ENCODE results near the gene ABCC4.
"Not testable (repeated sequence)": the region's sequence is repeated elsewhere in the genome, so short reads cannot be mapped to it uniquely, and the experiment has no call there.

The ABCC4 gene

DNA sequence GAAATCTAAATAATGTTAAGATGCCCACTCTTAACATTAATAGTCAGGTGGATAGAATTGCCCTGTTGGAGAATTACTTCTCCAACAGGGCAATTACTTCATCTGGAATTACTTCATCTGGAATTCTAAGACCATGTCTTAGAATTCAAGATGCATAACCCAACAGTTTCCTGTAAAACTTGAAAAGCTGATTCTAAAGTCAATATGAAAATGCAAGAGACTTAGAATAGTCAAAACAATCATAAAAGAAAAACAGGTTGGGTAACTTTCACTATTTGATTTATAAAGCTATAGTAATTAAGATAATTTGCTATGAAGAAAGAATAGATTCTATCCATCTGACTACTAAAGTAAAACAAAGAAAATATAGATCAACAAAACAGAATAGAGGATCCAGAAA lies 75.2 kb downstream of the ABCC4 start:
- no peak for DNase-seq

- DNase-seq, result no peak
These were observed 77.2 kb downstream of the ABCC4 start for GRCh38 chr13:95224064-95224463.

DNA sequence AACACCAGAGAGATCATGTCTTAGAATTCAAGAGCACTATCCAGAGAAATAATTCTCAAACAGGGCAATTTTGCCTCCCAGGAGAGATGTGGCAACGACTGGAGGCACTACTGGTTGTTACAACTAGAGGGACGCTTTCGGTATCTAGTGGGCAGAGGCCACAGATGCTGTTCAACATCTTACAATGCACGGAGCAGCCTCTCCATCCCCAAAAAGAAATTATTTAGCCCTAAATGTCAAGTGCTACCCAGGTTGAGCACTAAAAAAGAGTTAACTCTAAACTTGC lies 78.6 kb downstream of the ABCC4 start:
- no peak for DNase-seq

DNA sequence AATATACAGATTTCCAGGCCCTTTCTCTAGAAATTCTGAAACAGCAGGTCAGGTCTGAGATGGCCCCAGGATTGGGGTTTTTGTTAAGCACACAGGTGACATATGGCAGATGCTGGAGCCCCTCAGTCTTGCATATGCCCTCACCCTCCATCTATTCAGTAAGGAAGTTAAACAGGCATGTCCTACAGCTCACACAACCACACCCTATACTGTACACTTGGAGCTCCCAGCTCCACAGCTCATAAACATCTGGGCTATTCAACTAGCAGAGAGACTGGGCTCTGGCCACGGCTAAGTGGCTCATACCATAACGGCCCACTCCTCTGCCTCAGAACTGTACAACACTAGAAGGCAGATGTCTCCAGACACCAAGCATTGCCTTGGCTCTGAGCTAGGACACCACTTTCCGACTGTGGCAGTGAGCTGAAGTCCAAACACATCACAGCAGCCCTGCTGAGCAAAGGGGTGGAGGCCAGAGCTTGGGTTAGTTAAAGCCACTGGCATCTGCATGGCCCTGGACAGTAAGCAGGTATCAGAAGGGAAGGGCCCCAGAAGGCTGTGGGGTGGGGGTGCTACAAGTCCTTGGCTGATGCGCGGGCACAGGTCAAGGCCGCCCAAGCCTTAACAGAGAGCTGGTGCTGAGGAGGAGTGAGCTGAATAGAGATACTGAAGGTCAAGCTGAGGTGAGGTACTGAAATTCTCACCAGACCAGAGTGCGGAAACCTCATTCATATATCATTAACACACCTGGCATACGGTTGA lies 79.1 kb downstream of the ABCC4 start:
- DNase-seq, result no peak

- no peak for DNase-seq
These were observed 80.6 kb downstream of the ABCC4 start for GRCh38 chr13:95220611-95221010.

- no peak for DNase-seq
These were observed 83.1 kb downstream of the ABCC4 start for GRCh38 chr13:95217920-95218830.

- no peak for DNase-seq
These were observed 85.1 kb downstream of the ABCC4 start for GRCh38 chr13:95216182-95216581.

DNA sequence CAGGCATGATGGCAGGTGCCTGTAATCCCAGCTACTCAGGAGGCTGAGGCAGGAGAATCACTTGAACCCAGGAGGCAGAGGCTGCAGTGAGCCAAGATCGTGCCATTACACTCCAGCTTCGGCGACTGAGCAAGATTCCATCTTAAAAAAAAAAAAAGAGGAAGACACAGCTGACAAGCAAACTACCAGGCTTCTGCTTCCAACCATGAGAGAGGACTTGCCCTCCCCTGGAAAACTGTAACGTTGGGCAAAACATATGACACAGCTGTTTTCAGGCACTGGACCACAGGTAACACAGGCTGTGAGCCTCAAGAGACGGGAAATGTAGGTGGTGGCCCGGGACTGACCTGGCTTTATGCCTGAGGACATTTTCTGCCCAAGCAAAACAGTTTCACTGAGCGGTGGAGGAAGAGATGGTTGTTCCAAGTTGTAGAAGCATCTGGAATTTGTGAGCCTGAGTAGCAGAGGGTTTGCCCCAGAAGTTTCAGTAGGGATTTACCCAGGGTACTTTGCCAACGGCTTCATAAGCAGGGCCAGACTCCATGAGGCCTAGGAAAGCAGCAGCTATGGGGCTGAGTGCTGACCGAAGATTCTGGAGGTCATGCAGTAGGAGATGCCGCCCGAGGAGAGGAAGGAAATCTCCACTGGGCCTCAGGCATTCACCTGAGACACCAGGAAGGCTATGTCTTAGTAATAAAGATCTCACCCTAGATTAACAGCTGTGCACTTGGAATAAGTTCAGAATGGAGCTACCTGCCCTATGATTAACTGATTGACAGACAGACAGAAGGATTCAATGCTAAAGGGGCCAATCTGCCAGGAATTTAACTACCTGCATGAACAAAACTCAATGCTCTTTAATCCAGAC lies 88.0 kb downstream of the ABCC4 start:
- no peak for DNase-seq

DNA sequence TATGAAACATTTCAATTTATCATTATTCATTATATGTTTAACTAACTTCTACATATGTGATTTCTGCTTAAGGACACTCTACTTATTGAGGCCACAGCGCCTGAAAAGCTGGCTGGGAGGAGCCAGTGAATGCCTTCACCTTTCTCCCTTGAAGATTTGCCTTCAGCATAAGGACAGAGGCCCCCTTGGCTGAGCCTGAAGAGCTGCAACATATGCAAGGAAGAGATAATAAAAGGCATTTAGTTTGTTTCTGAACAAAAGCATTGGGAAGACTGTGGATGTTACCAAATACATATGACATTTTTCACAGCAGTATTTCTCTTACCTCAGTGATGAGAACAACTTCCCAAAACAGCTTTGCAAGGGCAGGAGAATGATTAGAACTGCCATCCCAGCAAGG lies 92.1 kb downstream of the ABCC4 start:
- no peak for DNase-seq

DNA sequence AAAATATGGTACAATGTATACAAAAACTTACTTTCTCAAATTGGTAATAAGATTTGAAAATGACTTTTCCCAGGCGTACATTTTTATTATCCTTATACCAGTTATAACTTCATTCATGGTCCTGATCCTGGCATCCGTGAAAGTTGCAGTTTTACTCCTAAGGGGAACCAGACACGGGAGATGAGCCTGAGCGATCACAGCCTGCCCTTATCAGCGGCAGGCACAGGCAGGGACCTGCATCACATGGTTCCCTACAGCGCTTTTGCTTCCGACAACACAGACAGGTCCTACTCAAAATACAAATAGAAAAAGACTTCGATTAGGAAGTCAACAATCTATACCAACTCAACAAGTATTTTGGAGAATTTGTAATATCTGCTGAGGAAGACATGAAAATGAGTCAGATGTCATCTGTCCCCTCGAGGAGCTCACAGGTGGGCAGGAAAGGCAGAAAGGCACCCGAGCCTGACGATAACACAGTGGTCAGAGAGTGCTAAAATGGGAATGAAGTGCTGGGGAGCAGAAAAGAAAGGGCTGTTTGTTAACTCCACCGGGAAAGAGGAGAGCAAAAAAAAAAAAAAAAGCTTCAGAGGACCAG lies 93.4 kb downstream of the ABCC4 start:
- DNase-seq, result no peak

DNA sequence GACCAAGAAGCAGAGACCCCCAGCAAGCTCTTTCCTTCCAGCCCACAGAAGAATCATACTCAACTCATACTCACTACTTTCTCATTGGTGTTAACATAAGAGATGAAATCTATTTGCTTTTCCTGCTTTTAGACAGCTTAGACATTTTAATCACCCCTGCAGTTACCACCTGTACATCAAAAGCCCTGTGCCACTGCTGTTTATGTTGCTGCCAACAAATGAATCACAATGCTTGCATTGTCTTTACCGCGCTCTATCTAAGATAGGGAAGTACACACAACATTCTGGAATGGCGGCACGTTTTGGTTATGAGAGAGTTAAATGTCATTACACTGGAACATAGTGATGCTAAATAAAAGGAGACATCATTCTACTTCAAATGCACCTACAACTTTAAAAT lies 95.1 kb downstream of the ABCC4 start:
- DNase-seq, result no peak

- DNase-seq, result no peak
These were observed 97.0 kb downstream of the ABCC4 start for GRCh38 chr13:95204231-95204765.

GRCh38 chr13:95201814-95202651 lies 99.2 kb downstream of the ABCC4 start:
- DNase-seq, result no peak

DNA sequence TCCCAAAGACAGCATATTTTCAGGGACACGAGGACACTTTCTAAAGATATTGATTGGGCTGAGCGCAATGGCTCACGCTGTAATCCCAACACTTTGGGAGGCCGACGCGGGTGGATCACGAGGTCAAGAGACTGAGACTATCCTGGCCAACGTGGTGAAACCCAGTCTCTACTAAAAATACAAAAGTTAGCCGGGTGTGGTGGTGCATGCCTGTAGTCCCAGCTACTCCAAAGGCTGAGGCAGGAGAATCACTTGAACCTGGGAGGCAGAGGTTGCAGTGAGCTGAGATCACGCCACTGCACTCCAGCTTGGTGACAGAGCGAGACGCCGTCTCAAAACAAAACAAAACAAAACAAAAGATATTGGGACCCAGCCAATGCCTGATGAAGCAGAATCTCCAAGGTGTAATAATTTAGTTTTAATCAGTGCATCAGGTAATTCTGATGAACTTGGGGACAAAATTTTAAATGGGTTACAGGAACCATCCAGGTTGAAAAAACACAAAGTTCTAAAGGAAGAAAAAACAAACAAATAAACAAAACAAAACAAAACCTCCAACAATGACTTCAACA lies 100.8 kb downstream of the ABCC4 start:
- not testable (repeated sequence) for DNase-seq

DNA sequence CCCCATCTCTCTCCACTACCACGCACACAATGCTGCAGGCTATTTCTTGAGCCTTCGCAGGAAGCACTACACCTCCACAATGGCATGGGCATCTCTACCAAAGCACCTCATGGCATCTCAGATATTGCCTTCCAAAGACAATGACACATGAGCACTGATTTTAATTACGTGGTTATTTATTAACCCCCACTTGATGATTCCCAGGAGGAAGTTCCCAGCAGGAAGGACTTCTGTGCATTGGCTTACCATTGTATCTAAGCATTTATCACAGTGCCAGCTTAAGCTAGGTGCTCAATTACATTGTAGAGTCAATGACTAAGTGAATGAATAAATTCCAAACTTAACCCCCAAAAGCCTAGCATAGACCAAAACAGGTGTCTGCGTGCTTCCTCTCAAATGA lies 101.4 kb downstream of the ABCC4 start:
- no peak for DNase-seq

DNA sequence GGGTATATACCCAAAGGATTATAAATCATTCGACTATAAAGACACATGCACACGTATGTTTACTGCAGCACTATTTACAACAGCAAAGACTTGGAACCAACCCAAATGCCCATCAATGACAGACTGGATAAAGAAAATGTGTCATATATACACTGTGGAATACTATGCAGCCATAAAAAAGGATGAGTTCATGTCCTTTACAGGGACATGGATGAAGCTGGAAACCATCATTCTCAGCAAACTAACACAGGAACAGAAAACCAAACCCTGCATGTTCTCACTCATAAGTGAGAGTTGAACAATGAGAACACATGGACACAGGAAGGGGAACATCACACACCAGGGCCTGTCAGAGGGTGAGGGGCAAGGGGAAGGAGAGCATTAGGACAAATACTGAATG lies 102.6 kb downstream of the ABCC4 start:
- DNase-seq, result not testable (repeated sequence)

DNA sequence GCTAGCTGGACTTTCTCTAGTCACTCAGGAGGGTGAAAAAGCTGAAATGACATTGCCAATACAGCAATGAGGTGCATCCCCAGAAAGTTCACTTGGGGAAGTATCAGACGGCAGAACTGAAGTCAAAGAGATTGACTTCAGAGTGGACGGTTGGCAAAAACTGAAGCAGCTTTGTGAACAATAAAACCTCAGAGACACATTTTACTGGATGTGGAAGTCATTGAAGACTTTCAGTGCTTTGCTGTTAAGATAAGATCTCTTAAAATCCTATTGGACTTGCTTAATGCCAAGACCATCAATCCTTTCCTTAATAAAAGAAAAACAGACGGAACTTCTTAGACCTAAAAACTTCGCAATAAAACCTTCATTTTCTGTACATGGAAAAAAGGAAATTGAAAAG lies 103.7 kb downstream of the ABCC4 start:
- no peak for DNase-seq

DNA sequence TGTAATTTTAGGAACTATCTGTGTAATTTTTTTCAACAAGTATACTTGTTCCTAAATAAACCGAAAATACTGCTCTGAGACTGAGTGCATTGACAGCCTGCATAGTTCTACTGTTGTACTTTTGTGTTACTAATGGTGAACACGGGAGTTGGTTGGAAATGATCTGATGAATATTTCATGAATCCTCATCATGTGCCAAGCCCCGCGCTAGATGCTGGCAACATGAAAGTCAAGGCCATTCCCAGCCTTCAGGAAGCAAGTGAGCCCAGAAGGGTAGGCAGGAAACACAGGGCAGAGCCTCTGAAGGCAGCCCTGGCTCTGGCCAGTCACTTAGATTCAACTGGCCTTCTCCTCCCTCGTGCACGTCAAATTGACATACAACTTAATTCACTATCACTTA lies 106.1 kb downstream of the ABCC4 start:
- no peak for DNase-seq

DNA sequence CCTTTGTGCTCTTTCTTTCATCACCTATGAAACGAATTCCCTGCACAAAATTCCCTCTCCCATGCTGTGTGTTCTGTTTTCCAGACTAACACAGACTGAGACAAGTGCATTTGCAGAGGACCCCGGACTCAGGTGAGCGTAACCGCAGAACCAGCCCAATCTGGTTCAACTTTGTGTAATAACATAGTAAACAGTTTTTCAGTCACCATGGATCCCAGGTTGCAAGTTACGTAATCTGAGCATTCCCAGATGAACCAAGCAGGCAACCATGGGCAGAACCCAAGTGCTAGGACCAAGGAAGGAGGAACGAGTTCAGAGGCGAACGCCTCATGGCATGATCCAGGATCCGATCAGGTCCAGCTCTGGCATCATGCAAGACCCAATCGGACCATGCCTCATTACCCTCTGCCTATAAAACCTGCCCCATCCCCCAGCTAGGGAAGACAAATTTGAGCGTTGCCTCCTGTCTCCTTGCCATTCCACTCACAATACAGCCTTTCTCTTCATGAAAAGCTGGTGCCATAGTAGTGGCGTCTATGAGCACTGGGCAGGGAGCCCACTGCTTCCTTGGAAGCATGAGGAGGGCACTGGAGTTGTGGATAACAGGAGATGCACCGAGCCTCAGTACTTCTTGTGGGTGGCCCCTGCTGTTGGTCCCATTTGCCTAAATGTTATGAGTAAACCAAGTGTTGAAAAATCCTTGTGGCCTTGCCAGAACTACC lies 107.6 kb downstream of the ABCC4 start:
- no peak for DNase-seq

DNA sequence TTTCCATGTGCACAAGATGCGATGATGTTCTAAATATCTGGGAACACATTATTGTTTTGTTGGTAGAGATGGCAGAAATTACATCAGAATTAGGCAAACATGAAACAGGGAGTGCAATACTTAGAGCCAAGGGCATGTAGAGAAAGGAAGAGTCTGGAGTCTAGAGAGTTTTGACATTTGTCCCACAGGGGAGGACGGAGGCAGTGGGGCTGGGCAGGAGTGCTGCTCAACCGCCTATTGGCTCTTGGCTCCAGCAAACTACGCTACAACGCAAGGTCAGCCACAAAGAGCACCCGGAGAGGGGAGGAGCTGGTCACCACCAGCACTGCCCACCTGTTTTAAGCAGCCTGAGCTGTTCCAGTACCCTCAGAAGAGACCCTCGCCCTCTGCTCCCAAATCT lies 108.3 kb downstream of the ABCC4 start:
- DNase-seq, result no peak

DNA sequence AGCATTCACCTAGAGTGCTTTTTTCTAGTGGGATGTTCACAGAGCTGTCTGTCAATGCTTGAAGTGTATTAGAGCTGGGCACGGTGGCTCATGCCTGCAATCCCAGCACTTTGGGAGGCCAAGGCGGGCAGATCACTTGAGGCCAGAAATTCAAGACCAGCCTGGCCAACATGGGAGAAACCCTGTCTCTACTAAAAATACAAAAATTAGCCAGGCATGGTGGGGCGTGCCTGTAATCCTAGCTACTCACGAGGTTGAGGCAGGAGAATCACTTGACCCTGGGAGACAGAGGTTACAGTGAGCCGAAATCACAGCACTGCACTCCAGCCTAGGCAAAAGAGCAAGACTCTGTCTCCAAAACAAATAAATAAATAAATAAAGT lies 108.7 kb downstream of the ABCC4 start:
- not testable (repeated sequence) for DNase-seq
